ENCODE measurements around the gene LHX4.

The LHX4 gene

DNA sequence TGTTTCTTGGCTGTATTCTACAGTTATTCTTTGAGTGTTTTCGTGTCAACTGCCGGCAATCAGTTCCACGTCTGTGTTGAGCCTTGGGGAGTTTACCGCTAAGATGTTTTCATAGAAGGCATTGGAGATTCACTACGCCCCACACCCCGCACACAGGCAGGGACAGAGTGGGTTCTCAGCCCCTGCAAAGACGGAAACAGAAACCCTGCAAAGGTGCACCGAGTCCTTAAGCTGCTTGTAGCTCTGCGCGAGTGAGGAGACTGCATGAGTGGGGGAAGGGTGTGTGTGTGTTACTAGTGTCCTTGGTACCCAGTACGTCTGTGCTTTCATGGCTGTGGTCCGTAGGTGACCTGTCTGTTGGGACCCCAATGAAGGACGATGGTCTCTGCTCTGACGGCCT is 1.9 kb downstream of the LHX4 start:
- Histone ChIP-seq H3K4me3 (ENCODE audit: low read depth, low read length) (no peak overlapping the region), H3K9me3 (peaks cover 2% of the 10 kb centered on the region; the same call in 1 of the 2 replicates), H3K27me3 (peaks cover 93% of the 10 kb centered on the region), H3K36me3 (no peaks in the 10 kb centered on the region), H3K4me1 (no peaks in the 10 kb centered on the region)
- TF ChIP-seq, protein P1, sequence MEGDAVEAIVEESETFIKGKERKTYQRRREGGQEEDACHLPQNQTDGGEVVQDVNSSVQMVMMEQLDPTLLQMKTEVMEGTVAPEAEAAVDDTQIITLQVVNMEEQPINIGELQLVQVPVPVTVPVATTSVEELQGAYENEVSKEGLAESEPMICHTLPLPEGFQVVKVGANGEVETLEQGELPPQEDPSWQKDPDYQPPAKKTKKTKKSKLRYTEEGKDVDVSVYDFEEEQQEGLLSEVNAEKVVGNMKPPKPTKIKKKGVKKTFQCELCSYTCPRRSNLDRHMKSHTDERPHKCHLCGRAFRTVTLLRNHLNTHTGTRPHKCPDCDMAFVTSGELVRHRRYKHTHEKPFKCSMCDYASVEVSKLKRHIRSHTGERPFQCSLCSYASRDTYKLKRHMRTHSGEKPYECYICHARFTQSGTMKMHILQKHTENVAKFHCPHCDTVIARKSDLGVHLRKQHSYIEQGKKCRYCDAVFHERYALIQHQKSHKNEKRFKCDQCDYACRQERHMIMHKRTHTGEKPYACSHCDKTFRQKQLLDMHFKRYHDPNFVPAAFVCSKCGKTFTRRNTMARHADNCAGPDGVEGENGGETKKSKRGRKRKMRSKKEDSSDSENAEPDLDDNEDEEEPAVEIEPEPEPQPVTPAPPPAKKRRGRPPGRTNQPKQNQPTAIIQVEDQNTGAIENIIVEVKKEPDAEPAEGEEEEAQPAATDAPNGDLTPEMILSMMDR (IDR thresholded peaks at IDR 0.05; ENCODE audit: low read depth, low read length) = no peak
- DNase-seq = no peak

DNA sequence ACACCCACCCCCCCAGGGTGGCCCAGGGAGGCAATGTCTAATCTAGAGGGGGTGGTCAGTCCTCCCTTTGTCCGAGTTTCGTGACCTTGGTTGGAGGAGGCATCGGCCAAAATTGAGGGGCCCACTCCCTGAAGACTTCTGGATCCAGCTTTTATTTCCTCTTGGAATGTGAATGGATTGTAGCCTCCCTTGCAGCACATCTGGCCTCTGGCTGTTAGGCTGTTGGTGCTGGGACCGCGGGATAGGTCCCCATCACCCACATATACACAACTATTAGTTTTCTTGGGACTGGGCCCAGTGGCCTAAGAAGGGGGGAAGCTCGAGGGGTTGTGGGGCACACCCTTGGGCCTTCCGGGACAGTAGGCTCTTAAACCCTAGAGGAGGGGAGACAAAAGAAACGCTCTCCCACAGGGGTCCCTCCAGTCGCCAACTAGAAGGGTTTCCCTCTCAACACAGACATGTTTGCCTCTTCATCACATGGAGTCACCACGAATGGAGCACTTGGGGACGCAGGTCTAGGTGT is 2.5 kb downstream of the LHX4 start:
- Histone ChIP-seq H3K27me3 (peaks cover 94% of the 10 kb centered on the region), H3K36me3 (no peaks in the 10 kb centered on the region), H3K9me3 (peaks cover 2% of the 10 kb centered on the region; the same call in 1 of the 2 replicates), H3K4me3 (ENCODE audit: low read depth, low read length) (no peak overlapping the region), H3K4me1 (no peaks in the 10 kb centered on the region)
- TF ChIP-seq, protein P1 (IDR thresholded peaks at IDR 0.05; ENCODE audit: low read depth, low read length) = no peak
- no peak for DNase-seq

GRCh38 chr1:180233191-180234011 is 3.3 kb downstream of the LHX4 start:
- Histone ChIP-seq H3K36me3 (no peaks in the 10 kb centered on the region), H3K4me1 (no peaks in the 10 kb centered on the region), H3K9me3 (peaks cover 2% of the 10 kb centered on the region; the same call in 1 of the 2 replicates), H3K4me3 (ENCODE audit: low read depth, low read length) (no peak overlapping the region), H3K27me3 (peaks cover 94% of the 10 kb centered on the region)
- no peak for DNase-seq
- TF ChIP-seq, protein P1 (IDR thresholded peaks at IDR 0.05; ENCODE audit: low read depth, low read length) = no peak

GRCh38 chr1:180234369-180235076 is 4.5 kb downstream of the LHX4 start:
- TF ChIP-seq, protein P1 (IDR thresholded peaks at IDR 0.05; ENCODE audit: low read depth, low read length) = no peak
- Histone ChIP-seq H3K4me1 (no peaks in the 10 kb centered on the region), H3K36me3 (no peaks in the 10 kb centered on the region), H3K9me3 (peaks cover 2% of the 10 kb centered on the region; the same call in 1 of the 2 replicates), H3K27me3 (peaks cover 94% of the 10 kb centered on the region), H3K4me3 (ENCODE audit: low read depth, low read length) (no peak overlapping the region)
- no peak for DNase-seq

DNA sequence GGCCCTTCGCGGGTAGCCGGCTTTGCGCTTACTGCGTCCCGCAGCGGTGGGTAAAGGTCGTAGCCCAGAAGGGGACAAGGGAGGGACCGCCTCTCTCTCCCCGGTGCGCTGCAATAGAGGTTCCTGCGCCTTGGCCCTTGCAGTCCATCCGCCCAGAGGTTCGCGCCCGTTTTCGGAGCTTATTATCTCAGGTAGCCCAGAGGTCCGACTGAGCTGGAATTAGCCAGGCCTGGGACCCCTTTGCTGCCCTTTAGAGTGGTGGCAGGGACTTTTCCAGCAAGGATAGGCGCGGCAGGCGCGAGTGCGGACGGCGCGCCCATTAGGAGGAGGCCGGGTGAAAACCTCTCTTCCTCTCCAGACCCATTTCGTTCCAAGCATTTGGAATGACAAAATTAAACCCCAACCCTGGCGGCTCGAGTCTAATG is 5.0 kb downstream of the LHX4 start:
- no peak for DNase-seq
- no peaks in the 10 kb centered on the region for H3K4me1 ChIP-seq
- TF ChIP-seq, protein P1 (IDR thresholded peaks at IDR 0.05; ENCODE audit: low read depth, low read length) = no peak
- no peak overlapping the region for H3K4me3 ChIP-seq (ENCODE audit: low read depth, low read length)
- peaks cover 98% of the 10 kb centered on the region for H3K27me3 ChIP-seq
- peaks cover 2% of the 10 kb centered on the region; the same call in 1 of the 2 replicates for H3K9me3 ChIP-seq
- H3K36me3 ChIP-seq = no peaks in the 10 kb centered on the region

All from BE2C (cell line).